BJ (cell line): ENCODE measurements around the gene HSD11B1L. TPM values are rescaled to one million over a fixed set of nuclear protein-coding genes. Genes with fewer than 3 reads are reported as not detected.

Source experiments
- CTCF ChIA-PET: fragments of 350-600 bp; formaldehyde crosslinking; extraction: SDS; loops from one replicate; lab custom pipeline; 2021; ENCODE audit warnings: antibody characterized with exemption, inconsistent platforms; lab: Yijun Ruan, JAX
- POLR2A ChIA-PET: fragments of 300-600 bp; sonication (Branson Sonifier 250); formaldehyde crosslinking; extraction: SDS; loops from one replicate; lab custom pipeline; 2021; ENCODE audit warnings: antibody characterized with exemption; lab: Charles Lee
- DNase-seq: peaks from one replicate; pipeline ENCODE4 v3.0.0-alpha.2; 2011; ENCODE audit warnings: low read depth
- H3K27me3 ChIP-seq: 2 replicates; pipeline ENCODE4 v1.6.0; 2011; ENCODE audit warnings: low read length; ENCODE audit not compliant: control insufficient read depth, insufficient read depth
- H3K36me3 ChIP-seq: 2 replicates; pipeline ENCODE4 v1.5.1; 2011; ENCODE audit warnings: low read length; ENCODE audit not compliant: control insufficient read depth, insufficient read depth
- H3K4me3 ChIP-seq: 2 replicates; pipeline ENCODE4 v1.5.1; 2011; ENCODE audit warnings: low read depth, mild to moderate bottlenecking, control low read depth, low read length
- polyA plus RNA-seq: library from polyadenylated mRNA; depleted of rRNA; stranded (reverse); fragments of >200 nt; gene quantifications from 2 replicates; pipeline ENCODE4 v1.2.3, GENCODE V29; 2011
- TF ChIP-seq, protein P1 (sequence below): IDR thresholded peaks from 2 replicates; pipeline ENCODE4 v1.5.1; 2011; ENCODE audit warnings: low read depth, mild to moderate bottlenecking, control low read depth, inconsistent platforms, low read length, moderate library complexity; ENCODE audit not compliant: insufficient read depth

HSD11B1L gene
- polyA plus RNA-seq, 1 experiment = 5.6 TPM

GRCh38 chr19:5696196-5697021 lies 15.6 kb downstream of the HSD11B1L start:
- ChIA-PET CTCF (no interaction called here), POLR2A (no interaction called here)
- no peak for DNase-seq
- peaks cover 71% of the 10 kb centered on the region for H3K36me3 ChIP-seq
- no peaks in the 10 kb centered on the region for H3K27me3 ChIP-seq
- TF ChIP-seq, protein P1, sequence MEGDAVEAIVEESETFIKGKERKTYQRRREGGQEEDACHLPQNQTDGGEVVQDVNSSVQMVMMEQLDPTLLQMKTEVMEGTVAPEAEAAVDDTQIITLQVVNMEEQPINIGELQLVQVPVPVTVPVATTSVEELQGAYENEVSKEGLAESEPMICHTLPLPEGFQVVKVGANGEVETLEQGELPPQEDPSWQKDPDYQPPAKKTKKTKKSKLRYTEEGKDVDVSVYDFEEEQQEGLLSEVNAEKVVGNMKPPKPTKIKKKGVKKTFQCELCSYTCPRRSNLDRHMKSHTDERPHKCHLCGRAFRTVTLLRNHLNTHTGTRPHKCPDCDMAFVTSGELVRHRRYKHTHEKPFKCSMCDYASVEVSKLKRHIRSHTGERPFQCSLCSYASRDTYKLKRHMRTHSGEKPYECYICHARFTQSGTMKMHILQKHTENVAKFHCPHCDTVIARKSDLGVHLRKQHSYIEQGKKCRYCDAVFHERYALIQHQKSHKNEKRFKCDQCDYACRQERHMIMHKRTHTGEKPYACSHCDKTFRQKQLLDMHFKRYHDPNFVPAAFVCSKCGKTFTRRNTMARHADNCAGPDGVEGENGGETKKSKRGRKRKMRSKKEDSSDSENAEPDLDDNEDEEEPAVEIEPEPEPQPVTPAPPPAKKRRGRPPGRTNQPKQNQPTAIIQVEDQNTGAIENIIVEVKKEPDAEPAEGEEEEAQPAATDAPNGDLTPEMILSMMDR = no peak
- H3K4me3 ChIP-seq = no peak overlapping the region

GRCh38 chr19:5697022-5697889 lies 16.4 kb downstream of the HSD11B1L start:
- no peak overlapping the region for H3K4me3 ChIP-seq
- no peaks in the 10 kb centered on the region for H3K27me3 ChIP-seq
- DNase-seq = no peak
- TF ChIP-seq, protein P1 = no peak
- H3K36me3 ChIP-seq = peaks cover 63% of the 10 kb centered on the region
- ChIA-PET POLR2A (no interaction called here), CTCF (no interaction called here)

GRCh38 chr19:5697890-5698634 lies 17.2 kb downstream of the HSD11B1L start:
- ChIA-PET POLR2A (no interaction called here), CTCF (interaction anchor here (2.5 kb wide), 1 partner anchor 8 kb away, joined by 7 read pairs; the partner anchor contains the start of gene RPL36)
- peaks cover 56% of the 10 kb centered on the region for H3K36me3 ChIP-seq
- H3K4me3 ChIP-seq = no peak overlapping the region
- TF ChIP-seq, protein P1 = no peak
- no peak for DNase-seq
- no peaks in the 10 kb centered on the region for H3K27me3 ChIP-seq

DNA sequence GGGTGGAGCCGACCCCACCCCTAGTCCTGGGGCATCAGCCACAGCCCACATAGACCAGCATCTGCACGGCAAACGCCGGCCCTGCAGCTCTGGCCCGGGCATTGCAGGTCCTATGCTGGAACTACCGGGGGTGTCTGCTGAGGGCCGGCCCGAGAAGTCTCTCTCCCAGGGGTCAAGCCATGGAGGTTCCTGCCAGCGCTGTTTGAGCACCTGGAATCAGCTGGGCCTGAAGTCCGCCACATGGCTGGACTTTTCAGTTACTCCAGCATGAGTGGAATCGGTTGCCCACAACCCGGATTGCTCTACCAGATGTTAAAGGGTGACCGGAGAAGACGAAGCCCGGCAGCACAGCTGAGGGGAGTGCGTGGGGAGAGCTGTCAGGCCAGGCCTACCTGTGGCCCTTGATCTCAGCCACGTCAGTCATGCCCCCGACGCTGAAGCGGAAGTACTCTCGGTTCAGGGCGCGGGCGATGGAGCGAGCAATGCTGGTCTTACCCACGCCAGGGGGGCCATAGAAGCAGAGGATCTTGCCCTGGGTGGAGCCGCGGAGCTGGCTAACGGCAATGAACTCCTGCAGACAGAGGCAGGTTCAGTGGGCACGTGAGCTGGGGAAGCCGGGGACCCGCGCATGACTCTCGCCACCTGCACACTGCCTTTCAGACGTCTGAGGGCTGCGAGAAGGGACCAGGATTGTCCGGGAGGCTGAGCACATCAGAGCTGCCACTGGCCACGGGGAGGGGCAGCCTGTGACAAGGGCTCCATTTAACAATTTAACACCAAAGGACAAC lies 18.0 kb downstream of the HSD11B1L start:
- H3K27me3 ChIP-seq = no peaks in the 10 kb centered on the region
- no peak overlapping the region for H3K4me3 ChIP-seq
- TF ChIP-seq, protein P1 = no peak
- no peak for DNase-seq
- ChIA-PET POLR2A (no interaction called here), CTCF (interaction anchor here (2.5 kb wide), 1 partner anchor 9 kb away, joined by 7 read pairs; the partner anchor contains the start of gene RPL36)
- H3K36me3 ChIP-seq = peaks cover 56% of the 10 kb centered on the region
